CD4-positive, alpha-beta T cell (primary cell): ENCODE data around the gene CCDC190. TPM values are rescaled to one million over a fixed set of nuclear protein-coding genes. Genes with fewer than 3 reads are reported as not detected.

Source experiments
- ATAC-seq: fragments of 200-7000 bp; cut with Tn5 transposase; one replicate; pipeline ENCODE4 v1.10.0; 2022; ENCODE audit warnings: mild to moderate bottlenecking; ENCODE audit not compliant: poor library complexity
- CTCF ChIA-PET: fragments of 350-600 bp; sonication (Branson Sonifier 250); formaldehyde crosslinking; loops from one replicate; lab custom pipeline; 2021; ENCODE audit warnings: antibody characterized with exemption, inconsistent platforms; lab: Charles Lee
- POLR2A ChIA-PET: fragments of 350-600 bp; sonication (Branson Sonifier 250); formaldehyde crosslinking; loops from one replicate; lab custom pipeline; 2021; ENCODE audit warnings: antibody characterized with exemption, inconsistent platforms; lab: Charles Lee
- DNase-seq, 14 experiments: peaks; one replicate each; pipeline ENCODE4 v3.0.0-alpha.2; 2013 to 2020; ENCODE audit warnings: mixed read lengths in 2 of 14
- H3K27ac ChIP-seq, 2 donors: one replicate each; pipeline versions ENCODE4 v1.5.1 to v1.7.0; 2013; ENCODE audit warnings: low read length in 2 of 2, low read depth in 1 of 2, mild to moderate bottlenecking in 1 of 2
- H3K27me3 ChIP-seq, 2 experiments: 1 replicate in 1 of 2; 2 replicates in 1 of 2; pipeline versions ENCODE4 v1.6.1 to v1.7.0; 2013; ENCODE audit warnings: low read length in 2 of 2, control low read depth in 1 of 2, mild to moderate bottlenecking in 1 of 2, moderate library complexity in 1 of 2; ENCODE audit not compliant: insufficient read depth in 2 of 2, control insufficient read depth in 1 of 2
- H3K36me3 ChIP-seq: one replicate; pipeline ENCODE4 v1.6.1; 2013; ENCODE audit warnings: low read length, control low read depth; ENCODE audit not compliant: insufficient read depth
- H3K4me1 ChIP-seq: one replicate; pipeline ENCODE4 v1.6.1; 2013; ENCODE audit warnings: low read length, control low read depth; ENCODE audit not compliant: insufficient read depth
- H3K4me3 ChIP-seq: one replicate; pipeline ENCODE4 v1.5.1; 2013; ENCODE audit warnings: mild to moderate bottlenecking, low read length, moderate library complexity
- H3K9me3 ChIP-seq, 2 experiments: 1 replicate in 1 of 2; 2 replicates in 1 of 2; pipeline versions ENCODE4 v1.6.1 to v1.7.0; 2013; ENCODE audit warnings: low read length in 2 of 2, mild to moderate bottlenecking in 2 of 2, control low read depth in 1 of 2, moderate library complexity in 1 of 2; ENCODE audit not compliant: control insufficient read depth in 1 of 2, insufficient read depth in 1 of 2
- H3K27ac Mint-ChIP-seq: one replicate; pipeline ENCODE4 v1.8.0; 2020; ENCODE audit warnings: mixed read lengths
- H3K27me3 Mint-ChIP-seq: one replicate; pipeline ENCODE4 v1.8.0; 2021; ENCODE audit warnings: mixed read lengths
- H3K36me3 Mint-ChIP-seq: one replicate; pipeline ENCODE4 v1.8.0; 2021; ENCODE audit warnings: low read depth, mixed read lengths
- H3K4me1 Mint-ChIP-seq: one replicate; pipeline ENCODE4 v1.8.0; 2021; ENCODE audit warnings: low read depth, mixed read lengths
- H3K4me3 Mint-ChIP-seq: one replicate; pipeline ENCODE4 v1.8.0; 2020; ENCODE audit warnings: mild to moderate bottlenecking, mixed read lengths
- H3K9me3 Mint-ChIP-seq: one replicate; pipeline ENCODE4 v1.8.0; 2020; ENCODE audit warnings: mixed read lengths
- CTCF ChIP-seq: fragments of 200-600 bp; IDR thresholded peaks from one replicate; pipeline ENCODE4 v1.8.0; 2022; ENCODE audit warnings: antibody characterized with exemption, mild to moderate bottlenecking
- intact Hi-C, 2 experiments: fragments of 100-400 bp; cut with DNase I in 1 of 2; cut with micrococcal nuclease in 1 of 2; formaldehyde crosslinking; loops; one replicate each; pipeline versions ENCODE4 v1.15.1 to v1.9.0; 2023 to 2025; cut with DNase I, micrococcal nuclease
- total RNA-seq, 174 experiments: library from RNA in 2 of 174; stranded (reverse) in 2 of 174; gene quantifications; one replicate each; pipeline ENCODE4 v1.2.3 and lab custom pipeline; 2021 to 2026

Gene CCDC190
- total RNA-seq, 2 experiments from 2014 or later, result not detected

GRCh38 chr1:162904579-162904978 lies 43.6 kb upstream of the CCDC190 start:
- no peaks in the 10 kb centered on the region for H3K9me3 Mint-ChIP-seq
- ATAC-seq (no peak), DNase-seq (no peak)
- no peaks in the 10 kb centered on the region for H3K4me1 Mint-ChIP-seq
- no peaks in the 10 kb centered on the region for H3K27me3 Mint-ChIP-seq
- H3K27ac ChIP-seq, result no peak overlapping the region
- ChIA-PET POLR2A (no interaction called here), CTCF (no interaction called here)
- H3K36me3 Mint-ChIP-seq, result no peaks in the 10 kb centered on the region
- no peaks in the 10 kb centered on the region for H3K36me3 ChIP-seq
- H3K4me3 Mint-ChIP-seq, result no peak overlapping the region
- no peaks in the 10 kb centered on the region for H3K4me1 ChIP-seq
- no peaks in the 10 kb centered on the region for H3K9me3 ChIP-seq
- no peaks in the 10 kb centered on the region for H3K27me3 ChIP-seq
- no peak overlapping the region for H3K27ac Mint-ChIP-seq
- intact Hi-C loops, result no loop called here
- H3K4me3 ChIP-seq, result no peak overlapping the region
- TF ChIP-seq CTCF, result no peak

- no peaks in the 10 kb centered on the region for H3K4me1 Mint-ChIP-seq
- Histone ChIP-seq H3K9me3 (no peaks in the 10 kb centered on the region), H3K4me3 (no peak overlapping the region), H3K36me3 (no peaks in the 10 kb centered on the region), H3K27ac (no peak overlapping the region), H3K27me3 (no peaks in the 10 kb centered on the region), H3K4me1 (no peaks in the 10 kb centered on the region)
- H3K4me3 Mint-ChIP-seq, result no peak overlapping the region
- H3K27me3 Mint-ChIP-seq, result no peaks in the 10 kb centered on the region
- intact Hi-C loops, result no loop called here
- ChIA-PET POLR2A (no interaction called here), CTCF (no interaction called here)
- ATAC-seq (no peak), DNase-seq (no peak)
- no peak overlapping the region for H3K27ac Mint-ChIP-seq
- H3K9me3 Mint-ChIP-seq, result no peaks in the 10 kb centered on the region
- TF ChIP-seq CTCF, result no peak
- no peaks in the 10 kb centered on the region for H3K36me3 Mint-ChIP-seq
Observed at GRCh38 chr1:162904023-162904422, 43.0 kb upstream of the CCDC190 start.

GRCh38 chr1:162903246-162903645 lies 42.3 kb upstream of the CCDC190 start:
- ChIA-PET POLR2A (no interaction called here), CTCF (no interaction called here)
- Mint-ChIP-seq H3K4me3 (no peak overlapping the region), H3K9me3 (no peaks in the 10 kb centered on the region), H3K27me3 (no peaks in the 10 kb centered on the region), H3K36me3 (no peaks in the 10 kb centered on the region), H3K27ac (no peak overlapping the region), H3K4me1 (no peaks in the 10 kb centered on the region)
- Histone ChIP-seq H3K4me3 (no peak overlapping the region), H3K27ac (no peak overlapping the region), H3K4me1 (no peaks in the 10 kb centered on the region), H3K27me3 (no peaks in the 10 kb centered on the region), H3K36me3 (no peaks in the 10 kb centered on the region), H3K9me3 (no peaks in the 10 kb centered on the region)
- no peak for TF ChIP-seq CTCF
- intact Hi-C loops, result no loop called here
- no peak for ATAC-seq
- no peak for DNase-seq
